ENCODE data around the gene SH3PXD2B.

SH3PXD2B gene

DNA sequence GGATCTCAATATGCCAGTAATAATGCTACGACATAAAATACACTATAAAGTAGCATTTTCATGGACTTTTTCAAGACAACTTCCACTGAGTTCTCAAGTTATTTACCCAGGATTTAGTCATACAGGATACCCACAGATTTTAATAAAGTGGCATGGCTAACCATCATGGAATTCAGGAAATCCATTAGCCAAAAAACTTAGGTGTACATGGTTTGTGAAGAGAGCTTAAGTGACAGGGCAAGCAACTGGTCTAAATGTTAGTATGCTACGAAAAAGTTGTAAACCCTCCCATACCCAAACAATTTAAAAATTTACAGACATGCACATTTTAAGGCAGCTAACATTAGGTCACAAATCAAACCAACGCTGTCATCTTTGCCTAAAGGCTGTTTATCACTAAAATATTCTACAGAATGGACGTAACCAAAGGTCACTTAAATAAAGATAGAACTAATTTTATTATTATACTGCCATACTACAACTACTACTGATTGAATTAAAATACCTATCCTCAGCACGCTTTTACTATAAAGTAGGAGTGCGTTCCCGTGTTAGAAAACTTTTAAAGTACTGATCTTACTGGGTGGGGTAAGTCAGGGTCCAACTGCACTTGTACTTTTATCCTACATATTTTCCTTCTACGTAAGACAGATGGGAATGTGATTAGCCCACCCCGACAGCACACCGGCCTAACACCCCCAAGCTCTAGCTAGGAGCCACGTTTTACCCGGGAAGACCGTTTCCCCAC, 171.9 kb downstream of the SH3PXD2B start:
- TF ChIP-seq GABPA (IDR thresholded peaks at IDR 0.05; ENCODE audit: low read depth) (no peak), POLR2AphosphoS5 (IDR thresholded peaks at IDR 0.05; ENCODE audit: low read depth) (no peak), SPI1 (IDR thresholded peaks at IDR 0.05; ENCODE audit: borderline replicate concordance, low read depth) (no peak)
- TF ChIP-seq, protein P1, sequence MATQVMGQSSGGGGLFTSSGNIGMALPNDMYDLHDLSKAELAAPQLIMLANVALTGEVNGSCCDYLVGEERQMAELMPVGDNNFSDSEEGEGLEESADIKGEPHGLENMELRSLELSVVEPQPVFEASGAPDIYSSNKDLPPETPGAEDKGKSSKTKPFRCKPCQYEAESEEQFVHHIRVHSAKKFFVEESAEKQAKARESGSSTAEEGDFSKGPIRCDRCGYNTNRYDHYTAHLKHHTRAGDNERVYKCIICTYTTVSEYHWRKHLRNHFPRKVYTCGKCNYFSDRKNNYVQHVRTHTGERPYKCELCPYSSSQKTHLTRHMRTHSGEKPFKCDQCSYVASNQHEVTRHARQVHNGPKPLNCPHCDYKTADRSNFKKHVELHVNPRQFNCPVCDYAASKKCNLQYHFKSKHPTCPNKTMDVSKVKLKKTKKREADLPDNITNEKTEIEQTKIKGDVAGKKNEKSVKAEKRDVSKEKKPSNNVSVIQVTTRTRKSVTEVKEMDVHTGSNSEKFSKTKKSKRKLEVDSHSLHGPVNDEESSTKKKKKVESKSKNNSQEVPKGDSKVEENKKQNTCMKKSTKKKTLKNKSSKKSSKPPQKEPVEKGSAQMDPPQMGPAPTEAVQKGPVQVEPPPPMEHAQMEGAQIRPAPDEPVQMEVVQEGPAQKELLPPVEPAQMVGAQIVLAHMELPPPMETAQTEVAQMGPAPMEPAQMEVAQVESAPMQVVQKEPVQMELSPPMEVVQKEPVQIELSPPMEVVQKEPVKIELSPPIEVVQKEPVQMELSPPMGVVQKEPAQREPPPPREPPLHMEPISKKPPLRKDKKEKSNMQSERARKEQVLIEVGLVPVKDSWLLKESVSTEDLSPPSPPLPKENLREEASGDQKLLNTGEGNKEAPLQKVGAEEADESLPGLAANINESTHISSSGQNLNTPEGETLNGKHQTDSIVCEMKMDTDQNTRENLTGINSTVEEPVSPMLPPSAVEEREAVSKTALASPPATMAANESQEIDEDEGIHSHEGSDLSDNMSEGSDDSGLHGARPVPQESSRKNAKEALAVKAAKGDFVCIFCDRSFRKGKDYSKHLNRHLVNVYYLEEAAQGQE (IDR thresholded peaks at IDR 0.05; ENCODE audit: insufficient replicate concordance, low read depth) = no peak
- TF ChIP-seq, protein P2, sequence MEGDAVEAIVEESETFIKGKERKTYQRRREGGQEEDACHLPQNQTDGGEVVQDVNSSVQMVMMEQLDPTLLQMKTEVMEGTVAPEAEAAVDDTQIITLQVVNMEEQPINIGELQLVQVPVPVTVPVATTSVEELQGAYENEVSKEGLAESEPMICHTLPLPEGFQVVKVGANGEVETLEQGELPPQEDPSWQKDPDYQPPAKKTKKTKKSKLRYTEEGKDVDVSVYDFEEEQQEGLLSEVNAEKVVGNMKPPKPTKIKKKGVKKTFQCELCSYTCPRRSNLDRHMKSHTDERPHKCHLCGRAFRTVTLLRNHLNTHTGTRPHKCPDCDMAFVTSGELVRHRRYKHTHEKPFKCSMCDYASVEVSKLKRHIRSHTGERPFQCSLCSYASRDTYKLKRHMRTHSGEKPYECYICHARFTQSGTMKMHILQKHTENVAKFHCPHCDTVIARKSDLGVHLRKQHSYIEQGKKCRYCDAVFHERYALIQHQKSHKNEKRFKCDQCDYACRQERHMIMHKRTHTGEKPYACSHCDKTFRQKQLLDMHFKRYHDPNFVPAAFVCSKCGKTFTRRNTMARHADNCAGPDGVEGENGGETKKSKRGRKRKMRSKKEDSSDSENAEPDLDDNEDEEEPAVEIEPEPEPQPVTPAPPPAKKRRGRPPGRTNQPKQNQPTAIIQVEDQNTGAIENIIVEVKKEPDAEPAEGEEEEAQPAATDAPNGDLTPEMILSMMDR (IDR thresholded peaks at IDR 0.05; ENCODE audit: insufficient read depth, low read length) = no peak
- H3K27me3 ChIP-seq (ENCODE audit: insufficient read depth, poor library complexity, severe bottlenecking) = peaks cover 8% of the 10 kb centered on the region
- no peak for DNase-seq (ENCODE audit: low read depth in 1 of 2, low spot score in 1 of 2)
- H3K27ac ChIP-seq (replicated peaks) = no peak overlapping the region; the same call in 1 of the 2 replicates
- H3K4me3 ChIP-seq (replicated peaks; ENCODE audit: insufficient read depth, low read length) = peak overlapping the region; percentile 90

- H3K27ac ChIP-seq (replicated peaks) = no peak overlapping the region
- peaks cover 8% of the 10 kb centered on the region for H3K27me3 ChIP-seq (ENCODE audit: insufficient read depth, poor library complexity, severe bottlenecking)
- TF ChIP-seq GABPA (IDR thresholded peaks at IDR 0.05; ENCODE audit: low read depth) (no peak), POLR2AphosphoS5 (IDR thresholded peaks at IDR 0.05; ENCODE audit: low read depth) (no peak), SPI1 (IDR thresholded peaks at IDR 0.05; ENCODE audit: borderline replicate concordance, low read depth) (no peak)
- TF ChIP-seq, protein P2 (IDR thresholded peaks at IDR 0.05; ENCODE audit: insufficient read depth, low read length) = no peak
- TF ChIP-seq, protein P1 (IDR thresholded peaks at IDR 0.05; ENCODE audit: insufficient replicate concordance, low read depth) = no peak
- H3K4me3 ChIP-seq (replicated peaks; ENCODE audit: insufficient read depth, low read length) = no peak overlapping the region
- no peak for DNase-seq (ENCODE audit: low read depth in 1 of 2, low spot score in 1 of 2)
Measured at GRCh38 chr5:172281346-172281745, 173.0 kb downstream of the SH3PXD2B start.

- Histone ChIP-seq H3K27me3 (ENCODE audit: insufficient read depth, poor library complexity, severe bottlenecking) (peaks cover 8% of the 10 kb centered on the region), H3K27ac (replicated peaks) (no peak overlapping the region), H3K4me3 (replicated peaks; ENCODE audit: insufficient read depth, low read length) (no peak overlapping the region)
- no peak for DNase-seq (ENCODE audit: low read depth in 1 of 2, low spot score in 1 of 2)
- TF ChIP-seq POLR2AphosphoS5 (IDR thresholded peaks at IDR 0.05; ENCODE audit: low read depth) (no peak), GABPA (IDR thresholded peaks at IDR 0.05; ENCODE audit: low read depth) (no peak), SPI1 (IDR thresholded peaks at IDR 0.05; ENCODE audit: borderline replicate concordance, low read depth) (no peak)
- TF ChIP-seq, protein P1 (IDR thresholded peaks at IDR 0.05; ENCODE audit: insufficient replicate concordance, low read depth) = no peak
- TF ChIP-seq, protein P2 (IDR thresholded peaks at IDR 0.05; ENCODE audit: insufficient read depth, low read length) = no peak
Measured at GRCh38 chr5:172280929-172281328, 173.4 kb downstream of the SH3PXD2B start.
